ENCODE measurements around the gene HS6ST3. TPM values are rescaled to one million over a fixed set of nuclear protein-coding genes. Genes with fewer than 3 reads are reported as not detected.

Gene HS6ST3
- total and polyA plus RNA-seq, 9 of the 15 experiments (the other 6 are each of a cell fraction or from before 2014, with no cell fraction given), result not detected

DNA sequence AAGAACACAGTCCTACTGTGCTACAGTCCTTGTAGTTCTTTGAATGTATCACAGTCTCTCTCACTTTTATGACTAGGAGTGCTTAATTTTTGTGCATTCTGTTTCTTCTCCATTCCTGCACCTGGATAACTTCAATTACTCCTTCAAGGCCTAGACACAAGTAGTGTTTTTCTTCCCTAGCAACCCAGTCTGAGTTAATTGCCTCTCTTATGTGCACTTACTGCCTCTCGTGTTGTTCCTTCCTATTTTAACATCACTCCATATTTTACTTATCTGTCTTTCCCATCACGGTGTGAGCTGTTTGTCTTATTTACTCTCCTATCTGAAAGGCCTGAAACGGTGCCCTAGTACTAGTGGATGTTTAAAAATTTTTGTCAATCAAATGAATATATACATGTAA lies 101.5 kb downstream of the HS6ST3 start:
- intact Hi-C loops (cut with micrococcal nuclease), result no loop called here
- no peak overlapping the region for H3K4me2 ChIP-seq (ENCODE audit: insufficient read depth, low read length)
- DNase-seq (ENCODE audit: extremely low read depth in 1 of 4, low spot score in 3 of 4) (no peak), FAIRE-seq (no peak), ATAC-seq (no peak)
- H3K27ac ChIP-seq (ENCODE audit: extremely low read depth, low read depth, low read length), result no peak overlapping the region
- no peaks in the 10 kb centered on the region for H3K27me3 ChIP-seq (ENCODE audit: control insufficient read depth in 2 of 2, insufficient read depth in 2 of 2, low read length in 2 of 2)
- no peak overlapping the region for H2AFZ ChIP-seq (ENCODE audit: low read depth, low read length)
- no peaks in the 10 kb centered on the region for H3K9me3 ChIP-seq (replicated peaks; ENCODE audit: control insufficient read depth, insufficient read depth, low read depth, low read length)
- no peaks in the 10 kb centered on the region for H3K9me1 ChIP-seq (ENCODE audit: control insufficient read depth, insufficient read depth, low read length)
- ChIA-PET CTCF (ENCODE audit: low intra/inter-chr PET ratio) (no interaction called here), POLR2A (interaction anchor here (1.0 kb wide), 1 partner anchor 10 kb away, joined by 4 read pairs; no protein-coding TSS in a partner anchor)
- no peaks in the 10 kb centered on the region for H3K4me1 ChIP-seq (replicated peaks in 1 of 2; ENCODE audit: control insufficient read depth in 2 of 2, insufficient read depth in 2 of 2, low read length in 2 of 2)
- no TSS peak for BruUV-seq (replicated peaks)
- H3K4me3 ChIP-seq, result no peak overlapping the region
- WGBS (ENCODE audit: insufficient coverage, low coverage, missing lambda C conversion rate), result 0% methylated on average over 3 of the region's 3 CpGs
- H3K79me2 ChIP-seq (ENCODE audit: control insufficient read depth, insufficient read depth, low read length), result no peaks in the 10 kb centered on the region
- no peak overlapping the region for H3K9ac ChIP-seq (ENCODE audit: insufficient read depth in 1 of 2, low read depth in 2 of 2, low read length in 2 of 2)
- no peaks in the 10 kb centered on the region for H3K36me3 ChIP-seq (ENCODE audit: control insufficient read depth, insufficient read depth, low read length)
- in situ Hi-C loops (cut with MboI), result no loop called here
- no peaks in the 10 kb centered on the region for H4K20me1 ChIP-seq (replicated peaks; ENCODE audit: control insufficient read depth, insufficient read depth, low read length)
- TF ChIP-seq SFPQ (IDR thresholded peaks at IDR 0.05; ENCODE audit: low read depth, low read length) (no peak), ZNF778 (CRISPR knock-in tag; IDR thresholded peaks at IDR 0.05) (no peak), ZNF592 (IDR thresholded peaks at IDR 0.05) (no peak), MECOM (CRISPR knock-in tag; IDR thresholded peaks at IDR 0.05) (no peak), NR2C1 (IDR thresholded peaks at IDR 0.05) (no peak), NR2C1 (tag; IDR thresholded peaks at IDR 0.05) (no peak), L3MBTL2 (IDR thresholded peaks at IDR 0.05) (no peak), THAP7 (CRISPR knock-in tag; IDR thresholded peaks at IDR 0.05) (no peak), PTBP1 (IDR thresholded peaks at IDR 0.05; ENCODE audit: low read depth, low read length) (no peak)
- TF ChIP-seq, protein P1, sequence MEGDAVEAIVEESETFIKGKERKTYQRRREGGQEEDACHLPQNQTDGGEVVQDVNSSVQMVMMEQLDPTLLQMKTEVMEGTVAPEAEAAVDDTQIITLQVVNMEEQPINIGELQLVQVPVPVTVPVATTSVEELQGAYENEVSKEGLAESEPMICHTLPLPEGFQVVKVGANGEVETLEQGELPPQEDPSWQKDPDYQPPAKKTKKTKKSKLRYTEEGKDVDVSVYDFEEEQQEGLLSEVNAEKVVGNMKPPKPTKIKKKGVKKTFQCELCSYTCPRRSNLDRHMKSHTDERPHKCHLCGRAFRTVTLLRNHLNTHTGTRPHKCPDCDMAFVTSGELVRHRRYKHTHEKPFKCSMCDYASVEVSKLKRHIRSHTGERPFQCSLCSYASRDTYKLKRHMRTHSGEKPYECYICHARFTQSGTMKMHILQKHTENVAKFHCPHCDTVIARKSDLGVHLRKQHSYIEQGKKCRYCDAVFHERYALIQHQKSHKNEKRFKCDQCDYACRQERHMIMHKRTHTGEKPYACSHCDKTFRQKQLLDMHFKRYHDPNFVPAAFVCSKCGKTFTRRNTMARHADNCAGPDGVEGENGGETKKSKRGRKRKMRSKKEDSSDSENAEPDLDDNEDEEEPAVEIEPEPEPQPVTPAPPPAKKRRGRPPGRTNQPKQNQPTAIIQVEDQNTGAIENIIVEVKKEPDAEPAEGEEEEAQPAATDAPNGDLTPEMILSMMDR (IDR thresholded peaks at IDR 0.05 in 2 of 3, conservative IDR thresholded peaks at IDR 0.05 in 1 of 3; ENCODE audit: insufficient read depth in 2 of 3, low read depth in 1 of 3, low read length in 3 of 3), result no peak
- TF ChIP-seq, protein P2, sequence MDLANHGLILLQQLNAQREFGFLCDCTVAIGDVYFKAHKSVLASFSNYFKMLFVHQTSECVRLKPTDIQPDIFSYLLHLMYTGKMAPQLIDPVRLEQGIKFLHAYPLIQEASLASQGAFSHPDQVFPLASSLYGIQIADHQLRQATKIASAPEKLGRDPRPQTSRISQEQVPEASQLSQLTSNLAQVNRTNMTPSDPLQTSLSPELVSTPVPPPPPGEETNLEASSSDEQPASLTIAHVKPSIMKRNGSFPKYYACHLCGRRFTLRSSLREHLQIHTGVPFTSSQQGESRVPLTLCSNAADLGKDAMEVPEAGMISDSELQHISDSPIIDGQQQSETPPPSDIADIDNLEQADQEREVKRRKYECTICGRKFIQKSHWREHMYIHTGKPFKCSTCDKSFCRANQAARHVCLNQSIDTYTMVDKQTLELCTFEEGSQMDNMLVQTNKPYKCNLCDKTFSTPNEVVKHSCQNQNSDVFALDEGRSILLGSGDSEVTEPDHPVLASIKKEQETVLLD (IDR thresholded peaks at IDR 0.05), result no peak
- TF ChIP-seq, protein P3, sequence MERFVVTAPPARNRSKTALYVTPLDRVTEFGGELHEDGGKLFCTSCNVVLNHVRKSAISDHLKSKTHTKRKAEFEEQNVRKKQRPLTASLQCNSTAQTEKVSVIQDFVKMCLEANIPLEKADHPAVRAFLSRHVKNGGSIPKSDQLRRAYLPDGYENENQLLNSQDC (CRISPR knock-in tag; IDR thresholded peaks at IDR 0.05), result no peak
